KMS-11 (cell line): ENCODE results near the gene CCSAP.

Experiments
- H2AFZ ChIP-seq: fragments of 200-600 bp; sonication (generic); 2 replicates; pipeline ENCODE4 v1.6.1; 2016; ENCODE audit warnings: antibody characterized with exemption, mixed run types, low read depth
- H3K27ac ChIP-seq: fragments of 200-600 bp; sonication (generic); 2 replicates; pipeline ENCODE4 v1.6.1; 2016; ENCODE audit warnings: mild to moderate bottlenecking, mixed run types
- H3K27me3 ChIP-seq: fragments of 200-600 bp; sonication (generic); 2 replicates; pipeline ENCODE4 v1.6.1; 2017; ENCODE audit warnings: mild to moderate bottlenecking, low read depth, mixed run types, moderate library complexity; ENCODE audit not compliant: insufficient read depth
- H3K36me3 ChIP-seq: fragments of 200-600 bp; sonication (generic); 2 replicates; pipeline ENCODE4 v1.6.1; 2017; ENCODE audit warnings: mild to moderate bottlenecking, mixed run types; ENCODE audit not compliant: insufficient read depth
- H3K4me1 ChIP-seq: fragments of 200-600 bp; sonication (generic); 2 replicates; pipeline ENCODE4 v1.6.1; 2016; ENCODE audit warnings: mild to moderate bottlenecking, low read depth, mixed run types; ENCODE audit not compliant: poor library complexity, severe bottlenecking
- H3K4me2 ChIP-seq: fragments of 200-600 bp; sonication (generic); 2 replicates; pipeline ENCODE4 v1.7.0; 2016; ENCODE audit warnings: mild to moderate bottlenecking, mixed run types
- H3K4me3 ChIP-seq: fragments of 200-600 bp; sonication (generic); IDR thresholded peaks from 2 replicates; pipeline ENCODE4 v1.6.1; 2017; ENCODE audit warnings: low read depth, low read length, mixed read lengths; ENCODE audit not compliant: insufficient read depth
- H3K79me2 ChIP-seq: fragments of 200-600 bp; sonication (generic); 2 replicates; pipeline ENCODE4 v1.6.1; 2016; ENCODE audit warnings: low read depth, mixed run types; ENCODE audit not compliant: insufficient read depth
- H3K9ac ChIP-seq: fragments of 200-600 bp; sonication (generic); 2 replicates; pipeline ENCODE4 v1.6.1; 2016; ENCODE audit warnings: mild to moderate bottlenecking, mixed run types
- H4K20me1 ChIP-seq: fragments of 200-600 bp; sonication (generic); 2 replicates; pipeline ENCODE4 v1.6.1; 2016; ENCODE audit warnings: mild to moderate bottlenecking, mixed run types; ENCODE audit not compliant: insufficient read depth
- TF ChIP-seq, protein P1 (sequence below): fragments of 200-600 bp; sonication (generic); conservative IDR thresholded peaks from 2 replicates; pipeline ENCODE4 v1.6.1; 2017; ENCODE audit warnings: low read depth, mild to moderate bottlenecking, antibody characterized with exemption, low read length, moderate library complexity, mixed read lengths

The CCSAP gene

DNA sequence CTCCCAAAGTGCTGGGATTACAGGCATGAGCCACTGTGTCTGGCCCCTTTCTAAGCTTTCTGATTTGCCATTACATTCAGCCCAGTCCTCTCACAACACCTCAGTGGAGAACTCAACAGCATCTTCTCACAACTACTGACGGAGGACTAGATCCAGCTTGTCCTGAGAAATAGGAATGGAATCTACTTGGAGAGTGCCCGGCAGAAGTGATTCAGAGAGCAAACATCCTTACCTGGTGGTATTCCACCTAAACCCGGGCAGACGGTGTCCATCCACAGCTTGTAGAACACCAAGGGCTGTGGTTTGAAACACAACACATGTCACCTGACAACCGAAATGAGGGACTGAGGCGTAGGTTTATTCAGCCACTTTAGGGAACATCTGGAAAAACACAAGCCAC lies 28.8 kb upstream of the CCSAP start:
- H3K4me2 ChIP-seq, result no peak overlapping the region
- peaks cover 35% of the 10 kb centered on the region for H3K4me1 ChIP-seq

DNA sequence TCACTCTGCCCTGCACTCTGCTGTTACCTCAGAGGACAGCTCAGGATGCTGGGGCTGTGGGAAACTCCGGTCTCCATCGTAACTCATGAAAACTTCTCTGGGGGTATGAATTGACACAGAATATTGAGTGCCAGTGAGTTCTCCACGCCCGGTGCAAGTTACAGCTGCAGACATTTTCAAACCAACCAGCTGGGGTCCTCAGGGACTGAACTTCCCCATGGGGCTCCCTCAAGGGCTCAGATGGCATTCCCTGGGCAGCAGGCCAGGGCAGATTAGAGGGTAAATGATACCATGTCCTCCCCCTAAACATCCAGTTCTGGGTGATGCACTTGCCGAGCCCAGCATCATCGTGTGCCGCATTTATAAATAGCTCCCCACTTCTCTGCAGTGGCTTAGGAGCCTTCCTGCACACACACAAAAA lies 27.8 kb upstream of the CCSAP start:
- Histone ChIP-seq H3K4me2 (no peak overlapping the region), H3K9ac (no peak overlapping the region), H3K79me2 (no peaks in the 10 kb centered on the region), H3K27ac (no peak overlapping the region), H3K4me1 (peaks cover 37% of the 10 kb centered on the region), H3K4me3 (no peak overlapping the region), H3K36me3 (no peaks in the 10 kb centered on the region), H2AFZ (no peak overlapping the region), H4K20me1 (no peaks in the 10 kb centered on the region), H3K27me3 (peaks cover 24% of the 10 kb centered on the region; the same call in 1 of the 2 replicates)
- TF ChIP-seq, protein P1, sequence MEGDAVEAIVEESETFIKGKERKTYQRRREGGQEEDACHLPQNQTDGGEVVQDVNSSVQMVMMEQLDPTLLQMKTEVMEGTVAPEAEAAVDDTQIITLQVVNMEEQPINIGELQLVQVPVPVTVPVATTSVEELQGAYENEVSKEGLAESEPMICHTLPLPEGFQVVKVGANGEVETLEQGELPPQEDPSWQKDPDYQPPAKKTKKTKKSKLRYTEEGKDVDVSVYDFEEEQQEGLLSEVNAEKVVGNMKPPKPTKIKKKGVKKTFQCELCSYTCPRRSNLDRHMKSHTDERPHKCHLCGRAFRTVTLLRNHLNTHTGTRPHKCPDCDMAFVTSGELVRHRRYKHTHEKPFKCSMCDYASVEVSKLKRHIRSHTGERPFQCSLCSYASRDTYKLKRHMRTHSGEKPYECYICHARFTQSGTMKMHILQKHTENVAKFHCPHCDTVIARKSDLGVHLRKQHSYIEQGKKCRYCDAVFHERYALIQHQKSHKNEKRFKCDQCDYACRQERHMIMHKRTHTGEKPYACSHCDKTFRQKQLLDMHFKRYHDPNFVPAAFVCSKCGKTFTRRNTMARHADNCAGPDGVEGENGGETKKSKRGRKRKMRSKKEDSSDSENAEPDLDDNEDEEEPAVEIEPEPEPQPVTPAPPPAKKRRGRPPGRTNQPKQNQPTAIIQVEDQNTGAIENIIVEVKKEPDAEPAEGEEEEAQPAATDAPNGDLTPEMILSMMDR, result no peak

More for the DNA sequence above, 28.8 kb upstream of the CCSAP start:
- Histone ChIP-seq H3K27ac (no peak overlapping the region), H3K4me3 (no peak overlapping the region), H3K79me2 (no peaks in the 10 kb centered on the region), H3K36me3 (no peaks in the 10 kb centered on the region), H3K9ac (no peak overlapping the region), H4K20me1 (no peaks in the 10 kb centered on the region), H2AFZ (no peak overlapping the region), H3K27me3 (peaks cover 20% of the 10 kb centered on the region; the same call in 1 of the 2 replicates)
- TF ChIP-seq, protein P1, result no peak

DNA sequence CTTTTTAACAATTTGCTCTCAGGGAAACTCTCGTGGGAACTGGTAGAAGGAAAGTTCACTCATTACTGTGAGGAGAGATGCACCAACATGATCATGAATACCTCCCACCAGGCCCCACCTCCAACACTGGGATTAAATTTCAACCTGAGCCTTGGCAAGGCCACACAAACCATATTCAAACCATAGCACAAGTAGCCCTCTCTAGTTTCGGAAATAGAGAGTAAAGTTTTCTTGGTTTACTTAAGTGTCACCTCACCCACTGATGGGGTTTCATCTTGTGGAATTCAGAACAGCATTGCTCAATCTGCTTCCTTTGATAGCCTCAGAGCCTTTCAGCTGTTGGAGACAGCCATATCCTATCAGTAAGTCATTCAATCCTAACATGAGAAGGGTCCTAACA lies 25.5 kb upstream of the CCSAP start:
- Histone ChIP-seq H3K27ac (peak overlapping the region; percentile 37; the same call in 1 of the 2 replicates), H3K27me3 (peaks cover 24% of the 10 kb centered on the region; the same call in 1 of the 2 replicates), H2AFZ (no peak overlapping the region), H3K4me1 (peaks cover 37% of the 10 kb centered on the region), H3K36me3 (no peaks in the 10 kb centered on the region), H3K9ac (no peak overlapping the region), H3K4me3 (peak overlapping the region; percentile 65), H3K4me2 (peak overlapping the region; percentile 84), H4K20me1 (no peaks in the 10 kb centered on the region), H3K79me2 (no peaks in the 10 kb centered on the region)
- TF ChIP-seq, protein P1, result no peak

DNA sequence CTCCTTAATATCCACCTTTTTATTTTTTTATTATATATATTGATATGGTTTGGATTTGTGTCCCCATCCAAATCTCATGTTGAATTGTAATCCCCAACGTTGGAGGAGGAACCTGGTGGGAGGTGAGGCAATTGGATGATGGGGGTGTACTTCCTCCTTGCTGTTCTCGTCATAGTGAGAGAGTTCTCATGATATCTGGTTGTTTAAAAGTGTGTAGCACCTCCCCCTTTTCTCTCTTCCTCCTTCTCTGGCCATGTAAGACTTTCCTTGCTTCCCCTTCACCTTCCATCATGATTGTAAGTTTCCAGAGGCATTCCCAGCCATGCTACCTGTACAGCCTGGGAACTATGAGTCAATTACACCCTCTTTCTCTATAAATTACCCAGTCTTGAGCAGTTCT lies 22.7 kb upstream of the CCSAP start:
- peaks cover 37% of the 10 kb centered on the region for H3K4me1 ChIP-seq
- TF ChIP-seq, protein P1, result no peak

More for the DNA sequence above, 22.7 kb upstream of the CCSAP start:
- Histone ChIP-seq H3K9ac (no peak overlapping the region), H3K27ac (no peak overlapping the region), H3K4me3 (no peak overlapping the region), H2AFZ (no peak overlapping the region), H3K36me3 (no peaks in the 10 kb centered on the region), H3K79me2 (no peaks in the 10 kb centered on the region), H4K20me1 (no peaks in the 10 kb centered on the region), H3K27me3 (peaks cover 17% of the 10 kb centered on the region; the same call in 1 of the 2 replicates), H3K4me2 (no peak overlapping the region)
